K562 (cell line): ENCODE measurements around the gene PLS1. TPM values are rescaled to one million over a fixed set of nuclear protein-coding genes. Genes with fewer than 3 reads are reported as not detected.

Experiments used
- ATAC-seq: fragments of 200-7000 bp; cut with Tn5 transposase; 3 replicates; pipeline ENCODE4 v1.9.1; 2020; ENCODE audit warnings: moderate library complexity
- BruUV-seq: library from RNA; stranded (reverse); fragments of 400-500 nt; replicated peaks from 2 replicates; lab custom pipeline; 2021; lab: Mats Ljungman, UMichigan
- CTCF ChIA-PET: fragments of 300-600 bp; formaldehyde crosslinking; extraction: SDS; loops from one replicate; lab custom pipeline; 2021; ENCODE audit warnings: low intra/inter-chr PET ratio; lab: Yijun Ruan, JAX
- POLR2A ChIA-PET: fragments of 300-600, 350-650 bp; sonication (Branson Sonifier 250); formaldehyde crosslinking; extraction: SDS; loops from one replicate; lab custom pipeline; 2021; ENCODE audit warnings: antibody characterized with exemption, inconsistent platforms; lab: Yijun Ruan, JAX
- DNase-seq, 4 experiments: peaks; one replicate each; pipeline versions ENCODE4 v3.0.0 to v3.0.0-alpha.2; 2011 to 2018; ENCODE audit warnings: low spot score in 3 of 4, mixed read lengths in 3 of 4; ENCODE audit errors: extremely low read depth in 1 of 4
- FAIRE-seq: peaks from 2 replicates; lab custom pipeline; 2011; peaks lifted over from hg19 to GRCh38; lab: Jason Lieb, UNC
- H2AFZ ChIP-seq: 2 replicates; pipeline ENCODE4 v1.6.0; 2011; ENCODE audit warnings: low read depth, low read length, control low read depth, inconsistent platforms
- H3K27ac ChIP-seq: fragments of 200-600 bp; 3 replicates; pipeline ENCODE4 v1.8.0; 2011; ENCODE audit warnings: low read depth, mild to moderate bottlenecking, control low read depth, inconsistent platforms, low read length, moderate library complexity, mixed read lengths; ENCODE audit errors: extremely low read depth
- H3K27me3 ChIP-seq, 2 experiments: fragments of 300-600 bp in 1 of 2; 2 replicates in 1 of 2; 3 replicates in 1 of 2; pipeline versions ENCODE4 v1.6.0 to v1.8.0; 2011; ENCODE audit warnings: inconsistent platforms in 2 of 2, low read length in 2 of 2, mild to moderate bottlenecking in 1 of 2, mixed read lengths in 1 of 2, moderate library complexity in 1 of 2; ENCODE audit not compliant: control insufficient read depth in 2 of 2, insufficient read depth in 2 of 2
- H3K36me3 ChIP-seq: fragments of 300-600 bp; 3 replicates; pipeline ENCODE4 v1.8.0; 2011; ENCODE audit warnings: mild to moderate bottlenecking, low read length, inconsistent platforms; ENCODE audit not compliant: control insufficient read depth, insufficient read depth
- H3K4me1 ChIP-seq, 2 experiments: fragments of 200-600 bp in 1 of 2; replicated peaks in 1 of 2; 2 replicates in 1 of 2; 3 replicates in 1 of 2; pipeline versions ENCODE4 v1.5.1 to v1.8.0; 2011; ENCODE audit warnings: inconsistent platforms in 2 of 2, low read length in 2 of 2, mild to moderate bottlenecking in 1 of 2, mixed read lengths in 1 of 2, moderate library complexity in 1 of 2; ENCODE audit not compliant: control insufficient read depth in 2 of 2, insufficient read depth in 2 of 2
- H3K4me2 ChIP-seq: 2 replicates; pipeline ENCODE4 v1.6.1; 2011; ENCODE audit warnings: low read length, control low read depth, inconsistent platforms, mixed read lengths; ENCODE audit not compliant: insufficient read depth
- H3K4me3 ChIP-seq: fragments of 200-600 bp; sonication (generic), shearing (Covaris generic); 2 replicates; pipeline ENCODE4 v1.5.1; 2016; ENCODE audit warnings: control low read depth, inconsistent platforms
- H3K79me2 ChIP-seq: fragments of 200-600 bp; 3 replicates; pipeline ENCODE4 v1.8.0; 2011; ENCODE audit warnings: low read length, inconsistent platforms; ENCODE audit not compliant: control insufficient read depth, insufficient read depth
- H3K9ac ChIP-seq, 2 experiments: 2 replicates each; pipeline versions ENCODE4 v1.6.0 to v1.6.1; 2011; ENCODE audit warnings: low read depth in 2 of 2, low read length in 2 of 2, control low read depth in 1 of 2, inconsistent platforms in 1 of 2, mild to moderate bottlenecking in 1 of 2, mixed read lengths in 1 of 2; ENCODE audit not compliant: insufficient read depth in 1 of 2
- H3K9me1 ChIP-seq: one replicate; pipeline ENCODE4 v1.6.0; 2011; ENCODE audit warnings: inconsistent platforms, mild to moderate bottlenecking, low read length, moderate library complexity; ENCODE audit not compliant: control insufficient read depth, insufficient read depth
- H3K9me3 ChIP-seq: replicated peaks from 2 replicates; pipeline ENCODE4 v1.5.1; 2011; ENCODE audit warnings: low read depth, low read length, inconsistent platforms; ENCODE audit not compliant: control insufficient read depth, insufficient read depth
- H4K20me1 ChIP-seq: replicated peaks from 2 replicates; pipeline ENCODE4 v1.6.1; 2011; ENCODE audit warnings: low read length, inconsistent platforms, mixed read lengths; ENCODE audit not compliant: control insufficient read depth, insufficient read depth
- CHD4 ChIP-seq: fragments of 200-600 bp; sonication (generic); IDR thresholded peaks from 3 replicates; pipeline ENCODE4 v1.6.1; 2012; ENCODE audit warnings: low read depth, mild to moderate bottlenecking, mixed read lengths, low read length, inconsistent platforms; ENCODE audit not compliant: insufficient read depth, insufficient replicate concordance, poor library complexity, severe bottlenecking
- EHMT2 ChIP-seq: fragments of 450-650 bp; IDR thresholded peaks from 2 replicates; pipeline ENCODE4 v1.6.1; 2018; ENCODE audit warnings: antibody characterized with exemption
- FOXP4 ChIP-seq: sonication (generic); formaldehyde crosslinking; IDR thresholded peaks from 2 replicates; pipeline ENCODE4 v1.8.0; 2022; ENCODE audit warnings: mild to moderate bottlenecking, missing genetic modification reagents, borderline replicate concordance
- HDAC2 ChIP-seq: fragments of 450-650 bp; IDR thresholded peaks from 2 replicates; pipeline ENCODE4 v1.6.1; 2016; ENCODE audit warnings: mild to moderate bottlenecking
- MYC ChIP-seq, 2 experiments: fragments of 250-450 bp in 1 of 2; sonication (Bioruptor Pico) in 1 of 2; IDR thresholded peaks; 2 replicates each; pipeline versions ENCODE4 v1.5.1 to v1.6.1; 2012 to 2021; ENCODE audit warnings: low read depth in 2 of 2, borderline replicate concordance in 1 of 2, improper control_type of control experiment in 1 of 2, low read length in 1 of 2, mild to moderate bottlenecking in 1 of 2, moderate library complexity in 1 of 2
- NCOA1 ChIP-seq: fragments of 450-650 bp; IDR thresholded peaks from 2 replicates; pipeline ENCODE4 v1.6.1; 2016; ENCODE audit warnings: low read depth
- PHF8 ChIP-seq: fragments of 200-600 bp; sonication (generic); IDR thresholded peaks from 2 replicates; pipeline ENCODE4 v1.6.1; 2012; ENCODE audit warnings: mixed run types, mild to moderate bottlenecking, inconsistent platforms, low read length, moderate library complexity, borderline replicate concordance
- RHOXF2B ChIP-seq: fragments of 250-450 bp; sonication (Bioruptor Pico); conservative IDR thresholded peaks from 2 replicates; pipeline ENCODE4 v1.5.1; 2021
- ZKSCAN3 ChIP-seq: fragments of 250-450 bp; sonication (Bioruptor Pico); IDR thresholded peaks from 2 replicates; pipeline ENCODE4 v1.4.0; 2020
- WGBS: fragments of 100-300 bp; shearing (Covaris generic); methylation state at CpG from one replicate; pipeline ENCODE4 v1.1.6; 2016; ENCODE audit warnings: low coverage, mixed read lengths; ENCODE audit not compliant: insufficient coverage; ENCODE audit errors: missing lambda C conversion rate; 5-methylcytosine and 5-hydroxymethylcytosine counted together
- in situ Hi-C: fragments of 300-500 bp; cut with MboI; formaldehyde crosslinking; loops from 4 replicates; pipeline ENCODE4 v1.15.0; 2018; ENCODE audit warnings: inconsistent platforms, mixed read lengths
- intact Hi-C: fragments of 100-400 bp; cut with micrococcal nuclease; formaldehyde crosslinking; loops from 2 replicates; pipeline ENCODE4 v1.14.2; 2022
- polyA plus RNA-seq, 8 experiments: library from polyadenylated mRNA; depleted of rRNA in 4 of 8; stranded (reverse) in 5 of 8; unstranded in 3 of 8; fragments of >200 nt; fragmentation: Nextera tagmentation in 2 of 8; fragmentation: Illumina TruSeq in 1 of 8; extraction: Ambion mirVana in 2 of 8; extraction: Trizol in 1 of 8; gene quantifications; 2 replicates each; pipeline versions ENCODE4 v1.2.1 to v1.2.3, GENCODE V29; 2011 to 2014; ENCODE audit warnings: inconsistent platforms in 1 of 8, missing spikeins in 1 of 8
- total RNA-seq, 7 experiments: library from RNA; depleted of rRNA in 6 of 7; stranded (reverse); fragments of >200 nt in 6 of 7; fragmentation: Illumina TruSeq in 2 of 7; extraction: Trizol in 2 of 7; gene quantifications; 2 replicates each; pipeline versions ENCODE4 v1.2.1 to v1.2.3, GENCODE V29; 2011 to 2021; ENCODE audit warnings: low replicate concordance in 1 of 7

The PLS1 gene
- total and polyA plus RNA-seq, 9 of the 15 experiments (the other 6 are each of a cell fraction or from before 2014, with no cell fraction given), result 6.1 to 21.3 (median 13.0) TPM

- H3K79me2 ChIP-seq, result no peaks in the 10 kb centered on the region
- TF ChIP-seq EHMT2 (no peak), CHD4 (no peak), FOXP4 (CRISPR knock-in tag) (no peak), PHF8 (no peak), NCOA1 (no peak), HDAC2 (no peak), MYC (IDR thresholded peaks at IDR 0.05; ENCODE audit: low read depth, low read length) (no peak), MYC (CRISPR knock-in tag; IDR thresholded peaks at IDR 0.05; ENCODE audit: borderline replicate concordance, low read depth) (no peak), ZKSCAN3 (CRISPR knock-in tag) (no peak), RHOXF2B (no peak)
- TF ChIP-seq, all 486 proteins: peak for 0
- Histone ChIP-seq H3K27ac (no peak overlapping the region), H3K27me3 (no peaks in the 10 kb centered on the region), H3K36me3 (no peaks in the 10 kb centered on the region), H3K4me3 (no peak overlapping the region), H4K20me1 (no peaks in the 10 kb centered on the region), H3K4me1 (no peaks in the 10 kb centered on the region; a peak in 1 of 5 replicates), H3K4me2 (no peak overlapping the region), H3K9me3 (no peaks in the 10 kb centered on the region), H2AFZ (no peak overlapping the region), H3K9ac (no peak overlapping the region), H3K9me1 (no peaks in the 10 kb centered on the region)
- ChIA-PET POLR2A (interaction anchor here (0.6 to 2.0 kb wide), 6 partner anchors 9 to 108 kb away, joined by 3 to 8 read pairs (median 3); partner anchors contain the start of gene TRPC1), CTCF (no interaction called here)
- intact Hi-C loops (no loop called here), in situ Hi-C loops (no loop called here)
- ATAC-seq (no peak), DNase-seq (no peak), FAIRE-seq (no peak)
- BruUV-seq, result no TSS peak
- WGBS, result 55% methylated on average over 2 of the region's 2 CpGs
Measured at GRCh38 chr3:142638291-142638690, 42.1 kb downstream of the PLS1 start.
